SIG-M5 treated with dmso at 0.1 percent for 504 hours (cell line): ENCODE measurements around the gene HOXA3.

Experiments used
- DNase-seq: peaks from one replicate; lab custom pipeline; 2025; ENCODE audit not compliant: unreplicated experiment; lab: John Stamatoyannopoulos, UW

HOXA3 gene

GRCh38 chr7:27131390-27131819 is 21.0 kb downstream of the HOXA3 start:
- no peak for DNase-seq

GRCh38 chr7:27130540-27131389 is 21.6 kb downstream of the HOXA3 start, which contains the start of gene HOXA4:
TSS of gene HOXA4 (minus strand) at chr7:27130757. CDS start at chr7:27130733, 24 bp downstream.
- DNase-seq = no peak

- DNase-seq = no peak
Measured at GRCh38 chr7:27129729-27130539, 22.4 kb downstream of the HOXA3 start.

- DNase-seq = no peak
Measured at GRCh38 chr7:27128776-27129728, 23.3 kb downstream of the HOXA3 start.

- no peak for DNase-seq
Measured at GRCh38 chr7:27128034-27128433, 24.3 kb downstream of the HOXA3 start.

- no peak for DNase-seq
Measured at GRCh38 chr7:27126596-27127327, 25.6 kb downstream of the HOXA3 start.

GRCh38 chr7:27125986-27126394 is 26.4 kb downstream of the HOXA3 start:
- DNase-seq = no peak

- DNase-seq = no peak
Measured at GRCh38 chr7:27124902-27125689, 27.3 kb downstream of the HOXA3 start.

- no peak for DNase-seq
Measured at GRCh38 chr7:27124096-27124901, 28.1 kb downstream of the HOXA3 start.

GRCh38 chr7:27123477-27124053 is 28.8 kb downstream of the HOXA3 start:
- no peak for DNase-seq

- no peak for DNase-seq
Measured at GRCh38 chr7:27123007-27123476, 29.3 kb downstream of the HOXA3 start.

GRCh38 chr7:27122077-27122910 is 30.1 kb downstream of the HOXA3 start:
- no peak for DNase-seq

- no peak for DNase-seq
Measured at GRCh38 chr7:27121684-27122076, 30.7 kb downstream of the HOXA3 start.

- DNase-seq = no peak
Measured at GRCh38 chr7:27119412-27119911, 32.9 kb downstream of the HOXA3 start.

- DNase-seq = no peak
Measured at GRCh38 chr7:27118580-27118979, 33.8 kb downstream of the HOXA3 start.

GRCh38 chr7:27117887-27118491 is 34.4 kb downstream of the HOXA3 start:
- no peak for DNase-seq
